Measurements from ENCODE around the gene COL4A1.
A peak's percentile ranks its signal among the peaks of the same experiment; 100 is the strongest.
"Not testable (repeated sequence)": the region's sequence is repeated elsewhere in the genome, so short reads cannot be mapped to it uniquely, and the experiment has no call there.

Gene COL4A1

GRCh38 chr13:110113284-110113764, 193.6 kb downstream of the COL4A1 start:
- no peaks in the 10 kb centered on the region for H3K9me3 ChIP-seq (ENCODE audit: insufficient read depth, low read length)
- no peak overlapping the region for H3K4me3 ChIP-seq (ENCODE audit: insufficient read length, low read depth)
- no peaks in the 10 kb centered on the region for H3K36me3 ChIP-seq (ENCODE audit: insufficient read depth, insufficient read length, low read length)
- no peak for DNase-seq (ENCODE audit: low read depth, low spot score)
- TF ChIP-seq YY1 (IDR thresholded peaks at IDR 0.05; ENCODE audit: insufficient read depth, insufficient read length) (no peak), SUZ12 (IDR thresholded peaks at IDR 0.05; ENCODE audit: extremely low read depth, insufficient read depth, insufficient read length) (no peak), ZNF274 (IDR thresholded peaks at IDR 0.05; ENCODE audit: low read depth, low read length) (no peak)
- peaks cover 14% of the 10 kb centered on the region for H3K27me3 ChIP-seq (ENCODE audit: insufficient read depth, insufficient read length)
- no peak overlapping the region for H3K9ac ChIP-seq (ENCODE audit: insufficient read length, low read depth)
- H3K4me1 ChIP-seq (ENCODE audit: insufficient read depth, insufficient read length) = peaks cover 13% of the 10 kb centered on the region

- H3K36me3 ChIP-seq (ENCODE audit: insufficient read depth, insufficient read length, low read length); H3K9me3 ChIP-seq (ENCODE audit: insufficient read depth, low read length); DNase-seq (ENCODE audit: low read depth, low spot score); H3K4me3 ChIP-seq (ENCODE audit: insufficient read length, low read depth); H3K9ac ChIP-seq (ENCODE audit: insufficient read length, low read depth): not testable (repeated sequence)
- peaks cover 16% of the 10 kb centered on the region for H3K4me1 ChIP-seq (ENCODE audit: insufficient read depth, insufficient read length)
- H3K27me3 ChIP-seq (ENCODE audit: insufficient read depth, insufficient read length) = peaks cover 14% of the 10 kb centered on the region
These were observed 194.6 kb downstream of the COL4A1 start for GRCh38 chr13:110112379-110112778.

DNA sequence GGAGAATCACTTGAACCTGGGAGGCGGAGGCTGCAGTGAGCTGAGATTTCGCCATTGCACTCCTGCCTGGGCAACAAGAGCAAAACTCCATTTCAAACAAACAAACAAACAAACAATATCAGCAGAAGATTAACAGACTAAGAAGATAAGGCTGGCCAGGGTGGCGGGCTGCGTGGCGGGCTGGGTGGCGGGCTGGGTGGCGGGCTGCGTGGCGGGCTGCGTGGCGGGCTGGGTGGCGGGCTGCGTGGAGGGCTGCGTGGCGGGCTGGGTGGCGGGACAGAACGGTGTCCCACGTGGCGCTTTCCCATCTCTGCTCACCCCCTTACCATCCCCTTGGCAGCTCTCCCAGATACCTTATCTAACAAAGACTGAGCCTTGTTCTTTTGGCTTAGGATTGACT, 196.2 kb downstream of the COL4A1 start:
- peaks cover 16% of the 10 kb centered on the region for H3K4me1 ChIP-seq (ENCODE audit: insufficient read depth, insufficient read length)
- TF ChIP-seq SUZ12 (IDR thresholded peaks at IDR 0.05; ENCODE audit: extremely low read depth, insufficient read depth, insufficient read length) (no peak), YY1 (IDR thresholded peaks at IDR 0.05; ENCODE audit: insufficient read depth, insufficient read length) (no peak), ZNF274 (IDR thresholded peaks at IDR 0.05; ENCODE audit: low read depth, low read length) (no peak)

DNA sequence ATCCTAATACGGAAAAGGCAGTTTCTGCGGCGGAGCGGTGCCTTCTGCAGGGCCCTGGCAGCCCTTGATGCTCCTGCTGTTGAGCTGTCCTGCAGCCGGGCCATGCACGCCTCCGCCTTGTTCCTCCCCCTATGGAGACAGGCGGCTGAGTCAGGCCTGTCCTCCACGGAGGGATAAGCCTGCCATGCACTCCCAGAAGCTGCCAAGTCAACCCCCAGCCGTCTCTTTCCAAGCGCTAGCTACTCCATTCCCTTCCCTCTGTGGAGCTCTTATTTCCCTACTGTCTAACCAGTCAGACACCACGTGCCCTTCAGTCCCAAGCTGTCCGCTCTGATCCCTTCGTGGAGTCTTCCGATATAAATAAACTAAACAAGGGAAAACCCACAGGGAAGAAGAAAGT, 197.0 kb downstream of the COL4A1 start:
- H3K9me3 ChIP-seq (ENCODE audit: insufficient read depth, low read length) = no peaks in the 10 kb centered on the region
- peak overlapping the region; percentile 56 for H3K9ac ChIP-seq (ENCODE audit: insufficient read length, low read depth)
- peak overlapping the region; percentile 9 for H3K4me3 ChIP-seq (ENCODE audit: insufficient read length, low read depth)
- H3K27me3 ChIP-seq (ENCODE audit: insufficient read depth, insufficient read length) = peaks cover 2% of the 10 kb centered on the region
- no peaks in the 10 kb centered on the region for H3K36me3 ChIP-seq (ENCODE audit: insufficient read depth, insufficient read length, low read length)
- H3K4me1 ChIP-seq (ENCODE audit: insufficient read depth, insufficient read length) = peaks cover 16% of the 10 kb centered on the region
- DNase-seq (ENCODE audit: low read depth, low spot score) = no peak
- TF ChIP-seq ZNF274 (IDR thresholded peaks at IDR 0.05; ENCODE audit: low read depth, low read length) = no peak
- TF ChIP-seq SUZ12 (IDR thresholded peaks at IDR 0.05; ENCODE audit: extremely low read depth, insufficient read depth, insufficient read length) = no peak
- no peak for TF ChIP-seq YY1 (IDR thresholded peaks at IDR 0.05; ENCODE audit: insufficient read depth, insufficient read length)

More for the DNA sequence above, 196.2 kb downstream of the COL4A1 start:
- Histone ChIP-seq H3K4me3 (ENCODE audit: insufficient read length, low read depth) (no peak overlapping the region), H3K36me3 (ENCODE audit: insufficient read depth, insufficient read length, low read length) (no peaks in the 10 kb centered on the region), H3K9ac (ENCODE audit: insufficient read length, low read depth) (no peak overlapping the region), H3K27me3 (ENCODE audit: insufficient read depth, insufficient read length) (peaks cover 11% of the 10 kb centered on the region), H3K9me3 (ENCODE audit: insufficient read depth, low read length) (no peaks in the 10 kb centered on the region)
- no peak for DNase-seq (ENCODE audit: low read depth, low spot score)

GRCh38 chr13:110109140-110109783, 197.7 kb downstream of the COL4A1 start:
- Histone ChIP-seq H3K9me3 (ENCODE audit: insufficient read depth, low read length) (no peaks in the 10 kb centered on the region), H3K27me3 (ENCODE audit: insufficient read depth, insufficient read length) (no peaks in the 10 kb centered on the region), H3K4me3 (ENCODE audit: insufficient read length, low read depth) (peak overlapping the region; percentile 8), H3K4me1 (ENCODE audit: insufficient read depth, insufficient read length) (peaks cover 16% of the 10 kb centered on the region), H3K36me3 (ENCODE audit: insufficient read depth, insufficient read length, low read length) (no peaks in the 10 kb centered on the region), H3K9ac (ENCODE audit: insufficient read length, low read depth) (no peak overlapping the region)
- no peak for TF ChIP-seq YY1 (IDR thresholded peaks at IDR 0.05; ENCODE audit: insufficient read depth, insufficient read length)
- no peak for TF ChIP-seq SUZ12 (IDR thresholded peaks at IDR 0.05; ENCODE audit: extremely low read depth, insufficient read depth, insufficient read length)
- no peak for TF ChIP-seq ZNF274 (IDR thresholded peaks at IDR 0.05; ENCODE audit: low read depth, low read length)
- peak; percentile 67 for DNase-seq (ENCODE audit: low read depth, low spot score)

DNA sequence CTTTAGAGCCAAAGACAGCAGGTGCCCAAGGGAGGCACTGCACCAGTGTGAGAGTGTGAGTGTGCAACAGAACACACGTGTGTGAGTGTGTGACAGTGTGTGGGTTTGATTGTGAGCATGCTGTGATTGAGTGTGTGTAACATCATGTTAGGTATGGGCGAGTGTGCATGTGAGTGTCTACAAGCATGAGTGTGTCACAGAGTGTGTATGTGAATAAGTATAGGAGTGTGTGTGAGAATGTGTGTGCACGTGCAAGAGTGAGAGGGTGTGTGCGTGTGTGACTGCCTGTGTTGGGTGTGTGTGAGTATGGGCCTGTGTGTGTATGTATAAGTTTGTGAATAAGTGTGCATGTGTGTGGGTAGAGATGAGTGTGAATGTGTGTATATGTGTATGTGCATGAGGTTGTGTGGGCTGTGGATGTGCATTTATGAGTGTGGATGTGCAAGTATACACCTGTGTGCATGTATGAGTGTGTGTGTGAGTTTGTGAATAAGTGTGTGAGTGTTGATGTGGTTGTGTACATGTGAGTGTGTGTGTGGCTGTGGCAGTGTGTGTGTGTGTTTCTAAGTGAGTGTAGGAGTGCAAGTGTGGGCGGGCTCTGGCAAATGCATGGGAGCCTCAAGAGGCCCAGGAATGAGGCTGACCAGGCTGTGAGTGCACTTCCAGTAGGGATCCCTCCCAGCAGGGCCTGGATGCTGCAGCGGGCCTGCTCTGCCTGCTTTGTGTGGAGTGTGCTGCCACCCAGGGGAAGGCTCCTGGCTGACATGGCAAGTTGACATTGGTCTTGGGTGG, 198.4 kb downstream of the COL4A1 start:
- no peak for TF ChIP-seq ZNF274 (IDR thresholded peaks at IDR 0.05; ENCODE audit: low read depth, low read length)
- TF ChIP-seq SUZ12 (IDR thresholded peaks at IDR 0.05; ENCODE audit: extremely low read depth, insufficient read depth, insufficient read length) = no peak
- no peak for TF ChIP-seq YY1 (IDR thresholded peaks at IDR 0.05; ENCODE audit: insufficient read depth, insufficient read length)
- Histone ChIP-seq H3K9ac (ENCODE audit: insufficient read length, low read depth) (peak overlapping the region; percentile 24), H3K4me1 (ENCODE audit: insufficient read depth, insufficient read length) (peaks cover 15% of the 10 kb centered on the region), H3K27me3 (ENCODE audit: insufficient read depth, insufficient read length) (no peaks in the 10 kb centered on the region), H3K4me3 (ENCODE audit: insufficient read length, low read depth) (peak overlapping the region; percentile 8), H3K9me3 (ENCODE audit: insufficient read depth, low read length) (no peaks in the 10 kb centered on the region), H3K36me3 (ENCODE audit: insufficient read depth, insufficient read length, low read length) (no peaks in the 10 kb centered on the region)
- DNase-seq (ENCODE audit: low read depth, low spot score) = peak; percentile 78

DNA sequence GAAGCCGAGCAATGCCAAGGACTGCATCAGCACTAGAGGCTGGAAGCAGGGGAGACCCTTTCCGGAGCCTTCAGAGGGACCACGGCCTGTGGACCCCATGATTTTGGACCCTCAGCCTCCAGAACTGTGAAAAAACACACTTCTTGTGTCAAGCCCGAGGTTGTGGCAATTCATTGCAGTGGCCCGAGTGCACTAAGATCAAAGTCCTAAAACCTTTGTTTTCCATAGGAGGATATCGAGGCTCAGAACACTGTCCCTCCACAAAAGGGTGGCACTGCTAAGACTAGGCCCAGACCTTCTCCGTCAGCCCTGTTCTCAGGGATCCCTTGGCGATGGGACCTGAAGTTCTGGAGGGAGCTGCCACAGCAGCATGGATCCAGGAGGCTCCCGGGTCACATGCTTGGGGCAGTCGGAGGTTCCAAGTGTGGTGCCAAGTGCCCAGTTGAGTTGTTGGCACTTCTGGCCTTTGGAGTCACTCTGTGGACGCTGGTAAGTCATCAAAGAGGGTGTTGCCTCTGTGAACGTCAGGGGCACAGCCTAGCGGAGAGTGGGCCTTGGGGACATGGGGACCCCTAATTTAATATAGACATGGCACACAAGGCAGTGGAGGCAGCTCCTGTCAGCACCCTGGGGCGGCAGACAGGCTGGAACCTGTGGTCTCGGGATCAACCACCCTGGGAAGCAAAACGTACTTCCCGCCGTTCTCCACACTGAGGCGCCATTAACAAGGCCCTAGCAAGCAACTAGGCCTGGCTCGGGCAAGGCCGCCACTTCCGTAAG, 199.2 kb downstream of the COL4A1 start:
- no peak overlapping the region for H3K4me3 ChIP-seq (ENCODE audit: insufficient read length, low read depth)
- no peak for TF ChIP-seq ZNF274 (IDR thresholded peaks at IDR 0.05; ENCODE audit: low read depth, low read length)
- no peak for TF ChIP-seq SUZ12 (IDR thresholded peaks at IDR 0.05; ENCODE audit: extremely low read depth, insufficient read depth, insufficient read length)
- TF ChIP-seq YY1 (IDR thresholded peaks at IDR 0.05; ENCODE audit: insufficient read depth, insufficient read length) = no peak
- no peak overlapping the region for H3K9ac ChIP-seq (ENCODE audit: insufficient read length, low read depth)
- no peaks in the 10 kb centered on the region for H3K9me3 ChIP-seq (ENCODE audit: insufficient read depth, low read length)
- no peaks in the 10 kb centered on the region for H3K27me3 ChIP-seq (ENCODE audit: insufficient read depth, insufficient read length)
- peaks cover 7% of the 10 kb centered on the region for H3K4me1 ChIP-seq (ENCODE audit: insufficient read depth, insufficient read length)
- no peak for DNase-seq (ENCODE audit: low read depth, low spot score)
- no peaks in the 10 kb centered on the region for H3K36me3 ChIP-seq (ENCODE audit: insufficient read depth, insufficient read length, low read length)
